ENCODE data around the gene VIPR1.

Gene VIPR1

DNA sequence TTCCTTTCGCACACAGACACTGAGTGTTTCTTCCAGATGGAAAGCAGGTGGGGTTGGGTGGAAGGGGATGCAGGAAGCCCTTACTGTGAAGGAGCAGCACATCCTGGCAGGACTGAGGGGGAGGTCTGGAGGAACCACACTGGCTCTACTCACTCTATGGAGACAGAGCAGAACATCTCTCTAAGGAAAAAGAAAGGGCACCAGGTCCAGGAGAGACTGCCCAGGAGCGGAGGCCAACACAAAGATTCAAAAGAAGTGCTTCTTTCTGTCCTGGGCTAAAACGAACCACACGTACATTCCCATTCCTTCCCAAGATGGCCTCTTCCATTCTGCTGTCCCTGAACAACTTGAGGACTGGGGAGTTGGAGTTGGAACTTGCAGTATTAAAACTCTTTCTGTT is 13.8 kb upstream of the VIPR1 start:
- Histone ChIP-seq H3K27me3 (ENCODE audit: insufficient read depth, low read depth) (no peaks in the 10 kb centered on the region), H4K20me1 (ENCODE audit: insufficient read depth) (no peaks in the 10 kb centered on the region), H3K79me2 (ENCODE audit: insufficient read depth, low read depth) (no peaks in the 10 kb centered on the region), H3K4me1 (ENCODE audit: low read depth, poor library complexity, severe bottlenecking) (no peaks in the 10 kb centered on the region), H3K36me3 (ENCODE audit: insufficient read depth) (no peaks in the 10 kb centered on the region), H2AFZ (ENCODE audit: low read depth) (no peak overlapping the region), H3K9ac (no peak overlapping the region), H3K4me2 (no peak overlapping the region), H3K27ac (no peak overlapping the region), H3K4me3 (IDR thresholded peaks at IDR 0.05; ENCODE audit: insufficient read depth, low read depth, low read length) (no peak overlapping the region)
- TF ChIP-seq, protein P1, sequence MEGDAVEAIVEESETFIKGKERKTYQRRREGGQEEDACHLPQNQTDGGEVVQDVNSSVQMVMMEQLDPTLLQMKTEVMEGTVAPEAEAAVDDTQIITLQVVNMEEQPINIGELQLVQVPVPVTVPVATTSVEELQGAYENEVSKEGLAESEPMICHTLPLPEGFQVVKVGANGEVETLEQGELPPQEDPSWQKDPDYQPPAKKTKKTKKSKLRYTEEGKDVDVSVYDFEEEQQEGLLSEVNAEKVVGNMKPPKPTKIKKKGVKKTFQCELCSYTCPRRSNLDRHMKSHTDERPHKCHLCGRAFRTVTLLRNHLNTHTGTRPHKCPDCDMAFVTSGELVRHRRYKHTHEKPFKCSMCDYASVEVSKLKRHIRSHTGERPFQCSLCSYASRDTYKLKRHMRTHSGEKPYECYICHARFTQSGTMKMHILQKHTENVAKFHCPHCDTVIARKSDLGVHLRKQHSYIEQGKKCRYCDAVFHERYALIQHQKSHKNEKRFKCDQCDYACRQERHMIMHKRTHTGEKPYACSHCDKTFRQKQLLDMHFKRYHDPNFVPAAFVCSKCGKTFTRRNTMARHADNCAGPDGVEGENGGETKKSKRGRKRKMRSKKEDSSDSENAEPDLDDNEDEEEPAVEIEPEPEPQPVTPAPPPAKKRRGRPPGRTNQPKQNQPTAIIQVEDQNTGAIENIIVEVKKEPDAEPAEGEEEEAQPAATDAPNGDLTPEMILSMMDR (conservative IDR thresholded peaks at IDR 0.05; ENCODE audit: low read depth, low read length): no peak

DNA sequence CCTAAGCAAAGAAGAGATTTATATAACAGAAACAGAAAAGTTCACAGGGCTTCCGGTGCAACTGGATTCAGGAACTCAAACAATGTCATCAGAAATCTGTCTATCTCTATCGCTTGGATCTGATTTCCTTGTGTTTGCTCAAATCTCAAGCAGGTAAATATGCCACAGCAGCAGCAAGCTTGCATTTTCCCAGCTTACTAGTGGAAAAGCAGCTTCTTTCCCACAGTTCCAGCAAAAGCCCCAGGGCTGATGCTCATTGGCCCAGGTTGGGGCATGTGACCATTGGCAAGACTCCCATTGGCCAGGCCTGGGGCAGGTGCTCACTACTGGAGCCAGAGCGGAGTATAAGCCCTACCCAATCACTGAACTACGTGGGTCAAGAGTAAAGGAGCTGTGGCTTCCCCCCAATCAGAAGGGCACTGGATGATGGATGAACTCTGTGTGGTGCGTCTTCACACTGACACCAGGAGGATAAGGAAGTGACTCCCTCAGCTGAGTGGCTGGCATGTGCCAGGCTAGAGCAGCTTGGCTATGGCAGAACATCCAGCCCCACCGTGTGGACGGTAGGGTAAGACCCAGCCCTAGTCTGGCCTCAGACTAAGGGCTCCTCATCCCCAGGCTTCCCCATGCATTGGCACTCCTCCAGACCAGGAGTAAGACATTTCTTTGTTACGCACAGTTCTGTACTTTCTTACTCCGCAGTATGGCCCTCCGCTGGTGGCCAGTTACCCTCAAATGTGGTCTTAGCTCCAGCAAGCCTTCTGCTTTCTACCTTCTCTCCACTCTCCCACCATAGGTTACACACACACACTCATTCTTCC is 13.1 kb upstream of the VIPR1 start:
- Histone ChIP-seq H2AFZ (ENCODE audit: low read depth) (no peak overlapping the region), H3K27me3 (ENCODE audit: insufficient read depth, low read depth) (no peaks in the 10 kb centered on the region), H3K79me2 (ENCODE audit: insufficient read depth, low read depth) (no peaks in the 10 kb centered on the region), H3K27ac (no peak overlapping the region), H4K20me1 (ENCODE audit: insufficient read depth) (no peaks in the 10 kb centered on the region), H3K4me1 (ENCODE audit: low read depth, poor library complexity, severe bottlenecking) (no peaks in the 10 kb centered on the region), H3K4me3 (IDR thresholded peaks at IDR 0.05; ENCODE audit: insufficient read depth, low read depth, low read length) (no peak overlapping the region), H3K36me3 (ENCODE audit: insufficient read depth) (no peaks in the 10 kb centered on the region), H3K9ac (no peak overlapping the region), H3K4me2 (no peak overlapping the region)
- TF ChIP-seq, protein P1 (conservative IDR thresholded peaks at IDR 0.05; ENCODE audit: low read depth, low read length): no peak

DNA sequence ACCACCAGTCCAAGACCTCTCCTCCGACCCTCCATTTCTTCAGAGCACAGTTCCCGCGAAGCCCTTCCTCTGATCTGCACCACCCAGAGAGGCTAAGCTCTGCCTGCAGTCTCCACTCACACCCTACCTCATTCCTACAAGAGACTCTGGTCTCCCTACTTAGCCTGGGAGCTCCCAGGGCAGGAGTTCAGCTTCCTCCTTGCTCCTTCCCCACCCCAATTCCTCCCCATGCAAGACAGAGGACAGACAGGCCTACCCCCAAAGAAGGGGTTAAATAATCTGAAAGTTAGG is 12.6 kb upstream of the VIPR1 start:
- Histone ChIP-seq H3K27me3 (ENCODE audit: insufficient read depth, low read depth) (no peaks in the 10 kb centered on the region), H3K4me1 (ENCODE audit: low read depth, poor library complexity, severe bottlenecking) (no peaks in the 10 kb centered on the region), H3K9ac (no peak overlapping the region), H3K4me2 (no peak overlapping the region), H3K79me2 (ENCODE audit: insufficient read depth, low read depth) (no peaks in the 10 kb centered on the region), H3K27ac (no peak overlapping the region), H3K4me3 (IDR thresholded peaks at IDR 0.05; ENCODE audit: insufficient read depth, low read depth, low read length) (no peak overlapping the region), H2AFZ (ENCODE audit: low read depth) (no peak overlapping the region), H4K20me1 (ENCODE audit: insufficient read depth) (no peaks in the 10 kb centered on the region), H3K36me3 (ENCODE audit: insufficient read depth) (no peaks in the 10 kb centered on the region)
- TF ChIP-seq, protein P1 (conservative IDR thresholded peaks at IDR 0.05; ENCODE audit: low read depth, low read length): no peak

DNA sequence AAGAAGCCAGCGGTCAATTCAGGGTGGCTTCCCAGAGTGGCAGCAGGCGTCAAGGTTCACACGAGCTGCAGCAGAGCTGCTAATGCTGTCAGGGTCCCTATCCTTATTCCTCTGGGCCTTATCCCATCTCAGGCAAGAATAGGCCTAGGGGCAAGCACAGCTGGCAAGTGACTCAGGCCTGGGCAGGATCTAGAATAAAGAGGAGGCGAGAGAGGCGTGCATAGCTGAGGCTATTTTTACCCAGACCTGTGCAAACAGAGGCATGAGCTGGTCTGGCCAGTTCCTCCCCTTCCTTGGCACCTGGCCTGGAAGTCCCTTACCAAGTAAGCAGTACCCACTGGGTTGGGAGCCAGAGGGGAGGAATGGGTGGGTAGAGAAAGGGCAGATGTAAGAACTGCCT is 12.2 kb upstream of the VIPR1 start:
- Histone ChIP-seq H4K20me1 (ENCODE audit: insufficient read depth) (no peaks in the 10 kb centered on the region), H3K79me2 (ENCODE audit: insufficient read depth, low read depth) (no peaks in the 10 kb centered on the region), H2AFZ (ENCODE audit: low read depth) (no peak overlapping the region), H3K27ac (no peak overlapping the region), H3K4me3 (IDR thresholded peaks at IDR 0.05; ENCODE audit: insufficient read depth, low read depth, low read length) (no peak overlapping the region), H3K4me1 (ENCODE audit: low read depth, poor library complexity, severe bottlenecking) (no peaks in the 10 kb centered on the region), H3K4me2 (no peak overlapping the region), H3K36me3 (ENCODE audit: insufficient read depth) (no peaks in the 10 kb centered on the region), H3K27me3 (ENCODE audit: insufficient read depth, low read depth) (no peaks in the 10 kb centered on the region), H3K9ac (no peak overlapping the region)
- TF ChIP-seq, protein P1 (conservative IDR thresholded peaks at IDR 0.05; ENCODE audit: low read depth, low read length): no peak

Data from KMS-11 (cell line).